Nephron progenitor cell (in vitro differentiated cells): ENCODE measurements around the gene PPP1R13L.

Experiments
- DNase-seq: peaks from one replicate; pipeline ENCODE4 v3.0.0; 2021
- H3K27ac Mint-ChIP-seq: 2 replicates; pipeline ENCODE4 v1.8.0; 2021; ENCODE audit warnings: mild to moderate bottlenecking, moderate library complexity, mixed read lengths
- H3K27me3 Mint-ChIP-seq: 2 replicates; pipeline ENCODE4 v1.8.0; 2021; ENCODE audit warnings: mild to moderate bottlenecking, low read depth, mixed read lengths; ENCODE audit not compliant: poor library complexity
- H3K36me3 Mint-ChIP-seq: 2 replicates; pipeline ENCODE4 v1.8.0; 2021; ENCODE audit warnings: low read depth, mixed read lengths
- H3K4me1 Mint-ChIP-seq: 2 replicates; pipeline ENCODE4 v1.8.0; 2021; ENCODE audit warnings: mixed read lengths
- H3K4me3 Mint-ChIP-seq: 2 replicates; pipeline ENCODE4 v1.8.0; 2021; ENCODE audit warnings: mild to moderate bottlenecking, moderate library complexity, mixed read lengths
- H3K9me3 Mint-ChIP-seq: 2 replicates; pipeline ENCODE4 v1.8.0; 2021; ENCODE audit warnings: mild to moderate bottlenecking, moderate library complexity, mixed read lengths
- CTCF ChIP-seq: fragments of 200-600 bp; sonication (generic); IDR thresholded peaks from 2 replicates; pipeline ENCODE4 v1.5.0; 2021; ENCODE audit warnings: antibody characterized with exemption

PPP1R13L gene

GRCh38 chr19:45346449-45346848 is 58.4 kb downstream of the PPP1R13L start:
- TF ChIP-seq CTCF: no peak
- no peaks in the 10 kb centered on the region for H3K9me3 Mint-ChIP-seq
- no peak overlapping the region for H3K4me3 Mint-ChIP-seq
- H3K27ac Mint-ChIP-seq: no peak overlapping the region
- no peaks in the 10 kb centered on the region for H3K36me3 Mint-ChIP-seq
- DNase-seq: no peak
- H3K27me3 Mint-ChIP-seq: peaks cover 16% of the 10 kb centered on the region
- no peaks in the 10 kb centered on the region for H3K4me1 Mint-ChIP-seq

- H3K4me3 Mint-ChIP-seq: no peak overlapping the region
- H3K36me3 Mint-ChIP-seq: no peaks in the 10 kb centered on the region
These were observed 59.4 kb downstream of the PPP1R13L start for GRCh38 chr19:45345506-45345860.

GRCh38 chr19:45344621-45345505 is 60.0 kb downstream of the PPP1R13L start:
- H3K4me3 Mint-ChIP-seq: no peak overlapping the region
- H3K36me3 Mint-ChIP-seq: no peaks in the 10 kb centered on the region
- TF ChIP-seq CTCF: no peak
- H3K27me3 Mint-ChIP-seq: peaks cover 23% of the 10 kb centered on the region
- peaks cover 5% of the 10 kb centered on the region for H3K4me1 Mint-ChIP-seq
- DNase-seq: no peak
- no peak overlapping the region for H3K27ac Mint-ChIP-seq
- no peaks in the 10 kb centered on the region for H3K9me3 Mint-ChIP-seq

More at GRCh38 chr19:45345506-45345860, 59.4 kb downstream of the PPP1R13L start:
- no peak for TF ChIP-seq CTCF
- no peak overlapping the region for H3K27ac Mint-ChIP-seq
- H3K9me3 Mint-ChIP-seq: no peaks in the 10 kb centered on the region
- no peak for DNase-seq
- H3K27me3 Mint-ChIP-seq: peaks cover 16% of the 10 kb centered on the region
- H3K4me1 Mint-ChIP-seq: no peaks in the 10 kb centered on the region

GRCh38 chr19:45342911-45343310 is 62.0 kb downstream of the PPP1R13L start:
- H3K4me3 Mint-ChIP-seq: no peak overlapping the region
- H3K4me1 Mint-ChIP-seq: peaks cover 5% of the 10 kb centered on the region
- no peaks in the 10 kb centered on the region for H3K9me3 Mint-ChIP-seq
- TF ChIP-seq CTCF: no peak
- DNase-seq: no peak
- H3K36me3 Mint-ChIP-seq: no peaks in the 10 kb centered on the region
- H3K27ac Mint-ChIP-seq: no peak overlapping the region
- H3K27me3 Mint-ChIP-seq: peaks cover 41% of the 10 kb centered on the region

GRCh38 chr19:45340899-45341453 is 63.9 kb downstream of the PPP1R13L start:
- Mint-ChIP-seq H3K27ac (no peak overlapping the region), H3K36me3 (no peaks in the 10 kb centered on the region), H3K27me3 (peaks cover 40% of the 10 kb centered on the region), H3K9me3 (no peaks in the 10 kb centered on the region), H3K4me3 (no peak overlapping the region), H3K4me1 (peaks cover 5% of the 10 kb centered on the region)
- no peak for DNase-seq
- no peak for TF ChIP-seq CTCF
